GM21576 (cell line): ENCODE results near the gene FHOD1.

ENCODE experiments used
- ATAC-seq: cut with Tn5 transposase; IDR thresholded peaks from one replicate; pipeline ENCODE4 v1.9.1; 2021; ENCODE audit warnings: mild to moderate bottlenecking, moderate library complexity; ENCODE audit not compliant: unreplicated experiment

The FHOD1 gene

DNA sequence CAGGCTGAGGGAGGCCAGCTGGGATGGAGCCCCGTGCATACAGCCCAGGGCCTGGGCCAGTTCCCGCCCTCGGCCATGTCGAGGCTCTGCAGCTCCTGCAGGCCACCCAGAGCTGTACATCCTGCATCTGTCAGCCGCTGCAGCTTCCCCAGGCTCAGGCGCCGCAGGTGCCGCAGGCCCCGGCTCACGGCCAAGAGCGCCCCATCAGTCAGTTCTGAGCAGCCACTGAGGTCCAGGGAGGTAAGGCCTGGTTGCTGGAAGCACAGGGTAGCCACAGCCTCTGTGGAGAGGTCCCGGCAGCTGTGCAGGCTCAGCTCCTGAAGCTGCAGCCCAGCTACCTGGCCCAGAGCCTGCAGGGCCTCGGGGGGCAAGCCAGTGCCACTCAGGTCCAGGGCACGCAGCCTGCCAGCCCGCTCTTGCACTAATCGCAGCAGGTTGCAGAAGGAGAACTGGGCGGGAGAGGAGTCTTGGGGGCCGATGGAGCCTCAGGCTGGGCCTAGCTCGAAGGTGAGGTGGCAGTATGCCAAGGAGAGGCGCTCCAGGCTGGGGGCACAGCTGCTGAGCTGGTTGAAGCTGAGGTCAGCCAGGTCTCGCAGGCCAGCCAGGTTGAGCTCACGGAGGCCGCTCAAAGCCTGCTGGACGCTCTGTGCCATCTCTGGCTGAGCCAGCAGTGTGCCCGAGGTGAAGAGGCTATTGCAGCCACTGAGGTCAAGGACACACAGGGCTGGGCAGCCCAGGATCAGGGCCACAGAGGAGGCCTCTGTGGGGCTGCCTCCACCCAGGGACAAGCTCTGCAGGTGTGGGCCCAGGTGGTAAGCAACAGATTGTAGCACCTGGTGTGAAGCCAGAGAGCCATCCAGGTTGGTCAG lies 37.0 kb downstream of the FHOD1 start:
- no peak for ATAC-seq

DNA sequence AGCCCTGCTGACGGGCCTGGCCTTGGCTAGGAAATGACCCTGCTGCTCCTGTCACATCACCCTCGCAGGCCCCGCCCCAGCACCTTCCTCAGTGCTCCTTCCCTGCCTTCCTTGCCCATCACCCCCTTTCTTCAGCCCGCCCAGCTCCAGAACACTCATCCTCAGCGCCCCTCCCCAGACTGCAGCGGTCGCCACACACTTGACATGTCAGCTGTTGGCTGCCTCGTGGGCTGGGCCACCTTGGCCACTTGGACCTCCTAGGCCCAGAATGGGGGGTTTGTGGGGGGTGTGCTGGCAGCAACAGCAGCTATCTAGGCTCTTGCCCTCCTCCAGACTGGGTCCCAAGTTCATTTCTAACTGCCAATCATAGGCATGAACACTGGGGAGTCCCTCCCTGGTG lies 37.7 kb downstream of the FHOD1 start:
- ATAC-seq: no peak

DNA sequence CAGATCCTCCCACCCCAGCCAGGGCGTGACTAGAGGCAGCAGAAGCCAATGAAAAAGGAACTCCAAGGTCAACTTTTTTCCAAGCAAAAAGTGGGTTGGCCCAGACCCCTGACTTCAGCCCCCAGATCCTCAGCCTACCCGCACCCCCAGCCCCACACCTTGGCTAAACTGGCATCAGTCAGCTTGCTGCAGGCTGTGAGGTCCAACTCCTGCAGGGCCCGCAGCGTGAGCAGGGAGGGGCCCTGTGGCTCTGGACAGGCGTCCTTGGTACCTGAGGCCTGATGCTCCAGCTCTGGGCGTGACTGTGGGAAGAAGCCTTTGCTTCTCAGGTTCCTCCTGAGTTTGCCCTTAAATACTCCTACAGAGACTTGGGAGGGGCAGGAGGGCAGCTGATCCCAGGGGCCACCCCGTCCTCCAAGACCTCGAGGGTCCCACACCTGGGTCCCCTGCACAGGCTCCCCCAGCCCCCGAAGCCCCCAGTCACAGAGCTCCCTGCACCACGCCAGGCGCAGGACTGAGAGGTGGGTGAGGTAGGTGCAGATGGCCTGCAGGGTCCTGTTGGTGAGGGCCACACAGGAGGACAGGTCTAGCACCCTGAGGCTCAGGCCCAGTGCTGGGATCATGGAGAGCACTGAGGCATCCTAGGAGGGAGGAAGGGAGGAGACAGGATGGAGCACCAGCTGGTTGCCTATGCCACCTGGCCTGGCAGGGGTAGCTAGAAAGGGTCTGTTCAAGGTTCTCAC lies 39.0 kb downstream of the FHOD1 start:
- no peak for ATAC-seq

DNA sequence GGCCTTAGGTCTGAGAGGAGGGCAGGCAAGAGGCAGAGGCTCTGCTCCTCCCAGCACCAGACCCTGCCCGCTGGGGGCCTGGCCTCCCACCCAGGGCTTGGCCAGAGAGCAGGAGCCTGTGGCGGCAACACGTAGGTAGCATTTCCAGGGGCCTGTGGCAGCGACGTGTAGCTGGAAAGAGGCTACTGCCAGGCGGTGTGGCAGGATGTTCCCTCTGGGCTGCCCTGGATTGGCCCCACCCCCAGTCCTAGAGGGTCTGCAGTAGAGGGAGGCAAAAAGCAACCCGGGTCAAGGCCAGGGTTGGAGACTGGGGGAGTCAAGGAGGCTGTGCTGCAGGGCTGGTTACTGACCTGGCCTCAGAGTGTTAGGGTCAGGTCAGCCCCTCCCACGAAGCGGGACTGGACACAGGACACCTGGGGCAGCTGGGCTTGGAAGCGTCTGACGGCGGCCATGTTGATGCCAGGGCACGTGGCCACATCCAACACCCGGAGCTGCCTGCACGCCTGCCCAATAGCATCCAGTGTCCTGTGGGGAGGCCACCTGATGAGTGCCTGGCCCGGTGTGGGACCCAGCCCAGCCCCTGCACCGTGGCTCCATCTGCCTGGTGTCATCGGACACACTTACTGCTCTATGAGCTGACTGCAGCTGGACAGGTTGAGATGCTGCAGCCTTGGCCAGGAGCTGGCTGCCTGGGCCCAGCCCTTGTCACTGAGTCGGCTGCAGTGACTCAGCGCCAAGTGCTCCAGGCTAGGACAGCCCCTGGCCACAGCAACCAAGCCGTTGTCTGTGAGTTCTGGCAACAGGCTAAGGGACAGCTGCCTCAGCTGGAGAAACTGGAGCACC lies 39.8 kb downstream of the FHOD1 start:
- ATAC-seq: no peak

DNA sequence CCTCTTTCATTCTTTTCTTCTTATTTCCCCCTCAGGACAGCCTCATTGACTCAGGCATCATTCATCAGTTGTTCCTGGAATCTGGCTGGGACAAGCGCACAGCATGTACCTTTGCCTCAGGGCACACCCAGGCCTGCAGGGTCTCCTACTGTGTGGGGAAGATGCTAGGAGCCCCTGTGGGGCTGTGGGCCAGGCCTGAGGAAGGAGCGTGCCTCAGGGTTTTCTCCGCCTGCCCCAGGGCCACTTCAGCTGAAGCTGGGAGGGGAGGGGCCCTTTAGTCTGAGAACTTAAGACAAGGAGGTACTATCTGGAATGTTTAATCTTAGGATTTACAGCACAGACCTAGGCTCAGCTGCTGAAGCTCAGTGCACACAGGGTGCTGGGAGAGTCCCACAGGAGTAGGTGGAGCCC lies 40.4 kb downstream of the FHOD1 start:
- ATAC-seq: no peak

DNA sequence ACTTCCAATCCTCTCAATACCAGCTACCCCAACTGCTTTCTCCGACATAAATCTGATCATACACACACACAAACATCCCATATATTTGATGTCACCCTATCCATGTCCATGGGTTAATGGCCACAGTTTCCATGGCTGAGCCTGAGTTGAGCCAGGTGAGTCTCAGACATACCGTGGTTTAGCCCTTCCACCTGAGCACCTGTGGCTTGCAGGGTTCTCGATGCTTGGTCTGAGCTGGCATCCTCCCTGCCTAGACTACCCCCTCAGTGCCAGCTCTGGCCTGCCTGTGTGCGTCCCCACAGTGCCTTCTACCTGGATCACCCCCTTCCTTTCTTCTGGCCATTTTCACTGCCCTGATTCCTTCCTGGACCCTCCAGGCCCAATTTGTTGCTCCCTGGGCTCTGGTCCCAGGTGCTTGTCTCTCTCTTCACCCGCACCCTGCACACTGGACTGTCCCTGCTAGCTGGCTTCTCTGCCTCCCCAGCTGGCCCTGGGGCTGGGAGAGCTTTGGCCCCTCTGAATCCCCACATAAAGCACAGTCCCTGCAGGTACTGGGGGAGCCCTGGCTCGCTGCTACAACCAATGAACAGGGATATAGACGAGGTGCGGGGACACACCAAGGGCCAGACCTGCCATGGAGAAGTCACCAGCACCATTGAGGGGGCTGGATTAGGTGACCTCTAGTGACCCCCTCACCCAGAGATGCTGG lies 41.0 kb downstream of the FHOD1 start:
- no peak for ATAC-seq

DNA sequence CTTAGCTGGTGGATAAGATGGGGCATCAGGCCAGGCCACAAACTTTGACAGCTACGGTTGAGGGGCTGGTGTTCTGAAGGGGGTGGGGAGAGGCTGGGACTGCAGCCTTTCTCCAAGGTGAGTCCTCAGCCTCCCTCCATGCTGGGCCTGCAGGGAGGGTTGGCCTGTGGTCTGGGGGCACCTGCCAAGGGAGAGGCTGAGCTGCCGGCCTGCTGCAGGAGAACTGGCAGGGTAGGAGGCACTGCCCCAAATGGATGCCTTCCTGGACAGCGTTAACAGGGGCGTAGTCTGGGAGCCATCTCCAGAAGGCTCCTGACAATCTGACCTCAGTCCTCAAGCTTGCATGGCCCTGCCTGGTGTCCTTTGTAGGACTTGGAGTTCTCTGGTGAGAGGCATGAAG lies 43.2 kb downstream of the FHOD1 start:
- no peak for ATAC-seq

DNA sequence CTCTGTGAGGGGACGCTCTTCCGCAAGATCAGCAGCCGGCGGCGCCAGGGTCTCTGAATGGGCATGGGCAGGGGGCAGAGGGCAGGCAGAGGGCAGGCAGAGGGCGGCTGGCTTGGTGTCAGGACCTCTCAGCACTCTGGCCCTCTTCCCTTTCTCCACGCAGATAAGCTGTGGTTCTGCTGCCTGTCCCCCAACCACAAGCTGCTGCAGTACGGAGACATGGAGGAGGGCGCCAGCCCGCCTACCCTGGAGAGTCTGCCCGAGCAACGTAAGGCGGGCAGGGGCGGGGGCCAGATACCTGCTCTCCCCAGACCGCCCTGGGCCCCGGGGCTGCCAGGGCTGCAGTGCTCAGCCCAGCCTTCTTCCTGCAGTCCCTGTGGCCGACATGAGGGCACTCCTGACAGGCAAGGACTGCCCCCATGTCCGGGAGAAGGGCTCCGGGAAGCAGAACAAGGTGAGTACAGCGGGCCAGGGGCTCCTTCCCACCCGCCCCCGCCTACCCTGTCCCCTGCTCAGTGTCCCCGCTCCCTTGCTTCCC lies 44.3 kb downstream of the FHOD1 start:
- no peak for ATAC-seq

DNA sequence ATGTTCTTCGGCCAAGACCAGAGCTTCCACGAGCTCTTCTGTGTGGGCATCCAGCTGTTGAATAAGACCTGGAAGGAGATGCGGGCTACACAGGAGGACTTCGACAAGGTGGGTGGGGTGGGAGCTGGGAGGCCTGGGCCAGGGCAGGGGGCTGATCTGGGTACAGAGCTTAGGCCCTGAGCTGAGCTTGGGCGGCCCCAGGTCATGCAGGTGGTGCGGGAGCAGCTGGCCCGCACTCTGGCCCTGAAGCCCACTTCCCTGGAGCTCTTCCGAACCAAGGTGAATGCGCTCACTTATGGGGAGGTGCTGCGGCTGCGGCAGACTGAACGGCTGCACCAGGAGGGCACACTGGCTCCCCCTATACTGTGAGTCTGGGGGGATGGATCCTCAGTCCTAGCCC lies 44.9 kb downstream of the FHOD1 start:
- no peak for ATAC-seq

DNA sequence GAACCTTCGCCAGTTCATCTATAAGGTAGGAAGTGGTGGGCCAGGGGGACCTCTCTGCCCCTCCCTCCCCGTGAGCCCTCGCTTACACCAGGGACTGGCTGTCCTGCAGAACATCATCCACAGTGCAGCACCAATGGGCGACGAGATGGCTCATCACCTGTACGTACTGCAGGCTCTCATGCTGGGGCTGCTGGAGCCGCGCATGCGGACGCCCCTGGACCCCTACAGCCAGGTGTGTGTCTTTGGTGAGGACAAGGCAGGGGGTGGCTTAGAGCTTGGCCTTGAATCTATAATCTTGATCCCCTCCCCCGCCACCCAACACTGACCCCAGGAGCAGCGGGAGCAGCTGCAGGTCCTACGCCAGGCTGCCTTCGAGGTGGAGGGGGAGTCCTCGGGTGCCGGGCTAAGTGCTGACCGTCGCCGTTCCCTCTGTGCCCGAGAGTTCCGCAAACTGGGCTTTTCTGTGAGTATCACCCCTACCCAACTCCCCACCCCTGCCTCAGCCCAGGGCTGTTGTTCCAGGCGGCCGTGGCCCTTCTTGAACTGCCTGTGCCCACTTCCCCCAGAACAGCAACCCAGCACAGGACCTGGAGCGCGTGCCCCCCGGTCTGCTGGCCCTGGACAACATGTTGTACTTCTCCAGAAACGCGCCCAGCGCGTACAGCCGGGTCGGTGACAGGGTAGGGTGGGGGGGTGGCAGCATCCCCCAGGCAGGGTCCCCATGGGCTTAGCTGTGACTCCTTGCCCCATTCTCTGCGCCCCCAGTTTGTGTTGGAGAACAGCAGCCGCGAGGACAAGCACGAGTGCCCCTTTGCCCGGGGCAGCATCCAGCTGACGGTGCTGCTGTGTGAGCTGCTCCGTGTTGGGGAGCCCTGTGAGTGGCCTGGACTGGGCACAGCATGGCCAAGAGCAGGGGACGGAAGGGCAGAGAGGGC lies 45.6 kb downstream of the FHOD1 start:
- no peak for ATAC-seq

DNA sequence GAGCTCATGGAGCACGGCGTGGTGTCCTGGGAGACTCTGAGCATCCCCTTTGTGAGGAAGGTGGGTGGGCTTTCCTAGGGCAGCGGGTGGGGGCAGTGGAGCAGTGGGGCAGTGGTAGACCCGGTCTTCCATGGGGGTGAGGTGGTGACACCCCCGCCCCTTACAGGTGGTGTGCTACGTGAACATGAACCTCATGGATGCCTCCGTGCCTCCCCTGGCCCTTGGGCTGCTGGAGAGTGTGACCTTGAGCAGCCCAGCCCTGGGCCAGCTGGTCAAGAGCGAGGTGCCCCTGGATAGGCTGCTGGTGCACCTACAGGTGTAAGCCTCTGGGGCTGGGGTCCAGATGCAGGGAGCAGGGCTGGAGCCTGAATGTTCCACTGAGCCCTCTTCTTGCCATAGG lies 46.8 kb downstream of the FHOD1 start:
- ATAC-seq: no peak

DNA sequence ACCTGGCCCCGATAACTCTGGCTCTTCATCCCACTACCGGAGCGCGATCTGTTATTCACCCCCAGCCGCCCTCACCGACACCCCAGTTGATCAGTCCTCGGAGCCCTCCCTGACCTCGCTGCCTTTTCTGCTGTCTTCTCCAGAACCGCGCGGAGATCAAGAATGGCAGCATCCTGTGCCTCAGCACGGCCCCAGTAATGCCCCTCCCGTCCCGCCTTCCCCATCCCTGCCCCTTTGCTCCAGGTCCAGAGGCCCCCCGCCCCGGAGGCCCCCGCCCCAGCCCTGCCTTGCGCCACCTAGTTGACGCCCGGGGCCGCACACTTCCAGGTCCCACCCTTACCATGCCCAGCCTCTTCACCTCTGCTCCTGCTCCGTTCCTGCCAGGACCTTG lies 47.5 kb downstream of the FHOD1 start:
- ATAC-seq: no peak

DNA sequence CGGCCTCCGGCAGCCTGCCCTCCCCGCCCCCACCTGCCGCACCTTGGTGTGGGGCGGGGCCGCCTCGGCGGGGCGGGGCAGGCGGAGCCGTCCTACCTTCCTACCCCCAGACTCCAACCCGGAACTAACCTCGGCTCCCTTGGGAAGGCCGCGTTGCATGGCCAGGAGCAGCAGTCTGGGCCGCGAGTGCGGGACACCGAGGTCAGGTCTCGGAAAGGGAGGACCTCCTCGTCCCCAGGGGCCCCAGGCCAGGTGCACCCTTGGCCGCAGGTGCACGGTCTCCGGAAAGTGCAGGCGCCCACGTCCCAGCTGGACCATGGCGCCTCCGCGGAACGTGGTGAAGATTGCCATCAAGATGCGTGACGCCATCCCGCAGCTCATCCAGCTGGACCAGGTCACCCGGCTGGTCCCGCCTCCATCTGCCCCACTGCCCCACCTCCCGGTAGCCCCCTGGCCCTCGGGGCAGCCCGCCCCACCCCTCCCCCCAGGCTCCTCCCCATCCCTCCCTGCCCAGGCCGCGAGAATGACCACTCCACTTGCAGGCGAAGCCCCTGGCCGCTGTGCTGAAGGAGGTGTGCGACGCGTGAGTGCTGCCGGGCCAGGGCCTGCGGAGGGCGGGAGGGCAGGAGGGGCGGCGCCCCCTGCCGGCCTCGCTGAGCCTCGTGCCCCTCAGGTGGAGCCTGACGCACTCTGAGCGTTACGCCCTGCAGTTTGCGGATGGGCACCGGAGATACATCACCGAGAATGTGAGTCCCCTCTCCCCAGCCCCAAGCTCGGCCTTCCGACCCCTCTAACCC lies 48.1 kb downstream of the FHOD1 start, which contains the start of gene ELMO3:
Gene ELMO3, plus strand, starts transcription at position 121 of the 797 bp plus-strand sequence. Its CDS starts 196 bp downstream, at position 317.
- no peak for ATAC-seq

DNA sequence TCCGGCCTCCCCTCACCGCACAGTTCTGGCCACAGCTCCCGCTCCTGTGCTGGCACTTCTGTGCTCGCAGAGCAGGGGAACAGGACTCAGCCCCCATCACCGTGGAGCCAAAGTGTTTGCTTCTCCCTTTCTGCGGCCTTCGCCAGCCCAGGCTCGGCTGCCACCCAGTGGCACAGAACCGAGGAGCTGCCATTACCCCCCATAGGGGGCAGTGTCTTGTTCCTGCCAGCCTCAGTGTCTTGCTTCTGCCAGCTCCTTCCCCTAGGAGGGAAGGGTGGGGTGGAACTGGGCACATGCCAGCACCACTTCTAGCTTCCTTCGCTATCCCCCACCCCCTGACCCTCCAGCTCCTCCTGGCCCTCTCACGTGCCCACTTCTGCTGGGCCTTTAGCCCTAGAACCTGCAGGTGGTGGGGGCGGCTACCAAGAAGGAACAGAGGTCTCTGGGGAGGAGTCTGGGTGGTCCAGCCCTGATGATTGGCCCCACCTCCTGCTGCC lies 49.0 kb downstream of the FHOD1 start:
- no peak for ATAC-seq

DNA sequence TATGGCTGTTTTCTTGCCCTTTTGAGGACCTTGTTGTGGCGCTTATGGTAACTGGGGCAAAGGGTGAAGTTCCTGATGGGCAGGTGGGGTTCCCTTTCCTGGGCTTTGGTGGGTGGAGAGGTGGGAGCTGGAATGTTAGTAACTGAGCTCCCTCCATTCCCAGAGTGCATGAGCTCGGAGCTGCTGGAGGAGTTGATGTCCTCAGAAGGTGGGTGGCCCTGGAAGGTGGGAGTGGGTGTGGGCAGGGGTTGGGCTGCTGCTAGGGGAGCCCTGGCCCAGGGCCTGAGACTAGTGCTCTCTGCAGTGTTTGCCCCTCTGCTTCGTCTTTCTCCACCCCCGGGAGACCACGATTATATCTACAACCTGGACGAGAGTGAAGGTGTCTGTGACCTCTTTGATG lies 49.6 kb downstream of the FHOD1 start:
- no peak for ATAC-seq

DNA sequence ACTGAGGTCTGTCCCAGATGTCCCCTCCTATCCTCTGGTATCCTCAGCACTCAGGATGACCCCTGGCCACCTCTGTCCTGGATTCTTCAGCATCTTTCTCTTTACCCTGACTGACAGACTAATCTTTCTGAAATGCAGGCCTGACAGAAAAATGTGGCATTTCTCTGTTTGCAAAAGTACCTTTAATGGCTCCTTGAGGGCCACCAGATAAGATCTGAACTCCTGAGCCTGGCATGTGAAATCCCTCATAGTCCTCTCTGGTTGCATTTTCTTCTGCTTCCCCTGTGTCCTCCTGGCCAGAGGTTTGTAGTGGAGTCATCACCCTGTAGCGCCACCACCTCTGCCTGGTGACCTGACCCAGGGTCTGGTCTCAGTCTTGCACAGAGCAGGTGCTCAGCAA lies 50.4 kb downstream of the FHOD1 start:
- ATAC-seq: no peak

DNA sequence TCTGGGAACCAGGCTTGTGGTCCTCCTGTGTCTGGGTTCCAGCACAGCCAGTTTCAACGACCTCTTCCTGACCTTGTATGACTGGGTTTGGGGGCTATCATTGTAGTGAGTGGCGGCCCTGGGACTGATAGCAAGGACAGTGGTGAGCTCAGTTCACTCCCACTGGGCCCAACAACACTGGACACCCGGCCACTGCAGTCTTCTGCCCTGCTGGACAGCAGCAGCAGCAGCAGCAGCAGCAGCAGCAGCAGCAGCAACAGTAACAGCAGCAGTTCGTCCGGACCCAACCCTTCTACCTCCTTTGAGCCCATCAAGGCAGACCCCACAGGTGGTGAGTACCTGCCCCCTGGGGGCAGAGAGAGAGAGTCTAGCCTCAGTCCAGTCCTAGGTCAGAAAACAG lies 51.6 kb downstream of the FHOD1 start:
- ATAC-seq: no peak

DNA sequence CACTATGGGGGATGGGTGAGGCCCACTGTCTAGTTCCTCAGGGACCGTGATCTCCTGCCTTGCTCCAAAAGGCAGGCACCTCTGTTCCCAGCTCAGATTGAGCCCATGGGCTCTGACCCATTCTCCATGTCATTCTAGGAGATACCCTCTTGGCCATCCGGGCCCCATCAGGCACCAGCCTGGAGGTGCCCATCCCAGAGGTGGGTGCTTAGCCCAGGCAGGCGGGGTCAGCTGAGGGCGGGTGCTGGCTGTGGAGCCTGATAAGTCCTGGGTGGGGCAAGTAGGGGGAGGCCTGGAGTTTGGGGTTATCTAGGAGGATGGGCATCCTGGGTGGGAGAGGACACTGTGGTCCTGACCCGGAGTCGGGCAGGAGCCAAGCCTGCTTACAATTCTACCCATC lies 53.0 kb downstream of the FHOD1 start:
- no peak for ATAC-seq
